Stimulated activated CD4-positive, alpha-beta T cell treated with anti-CD3 and anti-CD28 coated beads, Interleukin-4, amount 100 ng/mL, for 48 hours (primary cell): Measurements from ENCODE around the gene GNAS-AS1.

Experiments used
- DNase-seq, 2 donors: peaks; one replicate each; pipeline ENCODE4 v3.0.0-alpha.2; 2020; ENCODE audit warnings: low read depth in 2 of 2

GNAS-AS1 gene

GRCh38 chr20:58886546-58886945, 35.8 kb upstream of the GNAS-AS1 start:
- DNase-seq, result no peak

GRCh38 chr20:58884966-58885365, 34.3 kb upstream of the GNAS-AS1 start:
- no peak for DNase-seq

GRCh38 chr20:58883241-58883691, 32.6 kb upstream of the GNAS-AS1 start:
- DNase-seq, result no peak

GRCh38 chr20:58882704-58883089, 32.0 kb upstream of the GNAS-AS1 start:
- DNase-seq, result no peak

GRCh38 chr20:58880994-58881752, 30.5 kb upstream of the GNAS-AS1 start:
- DNase-seq, result no peak

GRCh38 chr20:58880441-58880840, 29.7 kb upstream of the GNAS-AS1 start:
- no peak for DNase-seq

- DNase-seq, result no peak
Observed at GRCh38 chr20:58878399-58878798, 27.7 kb upstream of the GNAS-AS1 start.

- no peak for DNase-seq
Observed at GRCh38 chr20:58877976-58878360, 27.3 kb upstream of the GNAS-AS1 start.

- no peak for DNase-seq
Observed at GRCh38 chr20:58877050-58877975, 26.6 kb upstream of the GNAS-AS1 start.

- DNase-seq, result no peak
Observed at GRCh38 chr20:58876437-58876836, 25.7 kb upstream of the GNAS-AS1 start.

GRCh38 chr20:58875541-58876134, 24.9 kb upstream of the GNAS-AS1 start:
- no peak for DNase-seq

GRCh38 chr20:58875111-58875510, 24.4 kb upstream of the GNAS-AS1 start:
- DNase-seq, result no peak

- DNase-seq, result no peak
Observed at GRCh38 chr20:58874469-58874868, 23.8 kb upstream of the GNAS-AS1 start.

- DNase-seq, result no peak
Observed at GRCh38 chr20:58871533-58872102, 20.9 kb upstream of the GNAS-AS1 start.

- DNase-seq, result no peak
Observed at GRCh38 chr20:58870293-58871014, 19.8 kb upstream of the GNAS-AS1 start.

- DNase-seq, result no peak
Observed at GRCh38 chr20:58869662-58870227, 19.0 kb upstream of the GNAS-AS1 start.

- no peak for DNase-seq
Observed at GRCh38 chr20:58868795-58869194, 18.1 kb upstream of the GNAS-AS1 start.

GRCh38 chr20:58867211-58867610, 16.5 kb upstream of the GNAS-AS1 start:
- no peak for DNase-seq

GRCh38 chr20:58865843-58866242, 15.1 kb upstream of the GNAS-AS1 start:
- DNase-seq, result no peak

GRCh38 chr20:58864346-58864745, 13.6 kb upstream of the GNAS-AS1 start:
- DNase-seq, result no peak
